ENCODE measurements around the gene PSAPL1. TPM values are rescaled to one million over a fixed set of nuclear protein-coding genes. Genes with fewer than 3 reads are reported as not detected.

Gene PSAPL1
- total RNA-seq, 1 donor: not detected

DNA sequence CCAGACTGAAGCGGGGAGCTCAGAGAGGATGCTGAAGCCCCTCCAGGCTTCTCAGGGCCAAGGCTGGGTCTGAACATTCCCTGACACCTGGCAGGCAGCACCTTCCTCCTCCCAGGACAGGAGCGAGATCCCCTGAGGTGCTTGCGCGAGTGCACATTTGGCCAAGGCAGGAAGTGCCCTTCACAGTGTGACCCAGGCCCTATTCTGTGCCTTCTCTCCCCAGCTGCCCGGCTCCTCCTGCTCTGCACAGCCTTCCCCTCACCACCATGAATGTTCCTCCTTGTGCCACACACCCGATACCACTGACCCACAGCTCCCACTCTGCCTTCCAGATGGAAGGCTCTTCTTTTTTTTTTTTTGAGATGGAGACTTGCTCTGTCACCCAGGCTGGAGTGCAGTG, 17.1 kb upstream of the PSAPL1 start:
- DNase-seq (ENCODE audit: low read depth): no peak
- TF ChIP-seq, protein P1, sequence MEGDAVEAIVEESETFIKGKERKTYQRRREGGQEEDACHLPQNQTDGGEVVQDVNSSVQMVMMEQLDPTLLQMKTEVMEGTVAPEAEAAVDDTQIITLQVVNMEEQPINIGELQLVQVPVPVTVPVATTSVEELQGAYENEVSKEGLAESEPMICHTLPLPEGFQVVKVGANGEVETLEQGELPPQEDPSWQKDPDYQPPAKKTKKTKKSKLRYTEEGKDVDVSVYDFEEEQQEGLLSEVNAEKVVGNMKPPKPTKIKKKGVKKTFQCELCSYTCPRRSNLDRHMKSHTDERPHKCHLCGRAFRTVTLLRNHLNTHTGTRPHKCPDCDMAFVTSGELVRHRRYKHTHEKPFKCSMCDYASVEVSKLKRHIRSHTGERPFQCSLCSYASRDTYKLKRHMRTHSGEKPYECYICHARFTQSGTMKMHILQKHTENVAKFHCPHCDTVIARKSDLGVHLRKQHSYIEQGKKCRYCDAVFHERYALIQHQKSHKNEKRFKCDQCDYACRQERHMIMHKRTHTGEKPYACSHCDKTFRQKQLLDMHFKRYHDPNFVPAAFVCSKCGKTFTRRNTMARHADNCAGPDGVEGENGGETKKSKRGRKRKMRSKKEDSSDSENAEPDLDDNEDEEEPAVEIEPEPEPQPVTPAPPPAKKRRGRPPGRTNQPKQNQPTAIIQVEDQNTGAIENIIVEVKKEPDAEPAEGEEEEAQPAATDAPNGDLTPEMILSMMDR (IDR thresholded peaks at IDR 0.05; ENCODE audit: insufficient read depth, low read length): no peak
- no peak overlapping the region for H3K4me3 ChIP-seq (ENCODE audit: low read depth, low read length)

- TF ChIP-seq, protein P1 (IDR thresholded peaks at IDR 0.05; ENCODE audit: insufficient read depth, low read length): no peak
Measured at GRCh38 chr4:7451434-7451789, 16.7 kb upstream of the PSAPL1 start.

GRCh38 chr4:7450775-7451433, 16.2 kb upstream of the PSAPL1 start:
- TF ChIP-seq, protein P1 (IDR thresholded peaks at IDR 0.05; ENCODE audit: insufficient read depth, low read length): no peak
- DNase-seq (ENCODE audit: low read depth): no peak
- H3K4me3 ChIP-seq (ENCODE audit: low read depth, low read length): no peak overlapping the region

More at GRCh38 chr4:7451434-7451789, 16.7 kb upstream of the PSAPL1 start:
- H3K4me3 ChIP-seq (ENCODE audit: low read depth, low read length): no peak overlapping the region
- DNase-seq (ENCODE audit: low read depth): no peak

DNA sequence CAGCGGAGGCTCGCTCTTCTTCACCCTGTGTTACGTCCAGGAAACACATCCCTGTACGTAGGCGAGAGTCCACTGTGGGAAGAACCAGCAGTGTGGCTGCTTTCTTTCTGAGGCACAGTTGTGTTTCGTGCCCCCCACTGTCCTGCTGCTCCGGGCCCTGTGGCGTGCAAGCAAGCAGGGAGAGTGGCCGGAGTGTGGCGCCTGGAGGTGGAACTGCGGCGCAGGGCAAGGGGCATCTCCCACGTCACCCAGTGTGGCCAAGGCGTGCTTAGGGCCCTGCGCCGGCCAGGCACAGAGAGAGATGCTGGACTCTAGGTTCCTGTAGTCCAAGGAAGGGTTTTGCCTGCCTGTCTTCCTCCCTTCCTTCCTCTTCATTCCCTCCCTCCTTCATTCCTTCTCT, 13.3 kb upstream of the PSAPL1 start:
- H3K4me3 ChIP-seq (ENCODE audit: low read depth, low read length): no peak overlapping the region
- DNase-seq (ENCODE audit: low read depth): no peak
- TF ChIP-seq, protein P1 (IDR thresholded peaks at IDR 0.05; ENCODE audit: insufficient read depth, low read length): no peak

GRCh38 chr4:7447236-7447635, 12.5 kb upstream of the PSAPL1 start:
- no peak overlapping the region for H3K4me3 ChIP-seq (ENCODE audit: low read depth, low read length)
- DNase-seq (ENCODE audit: low read depth): no peak
- TF ChIP-seq, protein P1 (IDR thresholded peaks at IDR 0.05; ENCODE audit: insufficient read depth, low read length): no peak

GRCh38 chr4:7444731-7445130, 10.0 kb upstream of the PSAPL1 start:
- TF ChIP-seq, protein P1 (IDR thresholded peaks at IDR 0.05; ENCODE audit: insufficient read depth, low read length): no peak
- no peak overlapping the region for H3K4me3 ChIP-seq (ENCODE audit: low read depth, low read length)
- no peak for DNase-seq (ENCODE audit: low read depth)

DNA sequence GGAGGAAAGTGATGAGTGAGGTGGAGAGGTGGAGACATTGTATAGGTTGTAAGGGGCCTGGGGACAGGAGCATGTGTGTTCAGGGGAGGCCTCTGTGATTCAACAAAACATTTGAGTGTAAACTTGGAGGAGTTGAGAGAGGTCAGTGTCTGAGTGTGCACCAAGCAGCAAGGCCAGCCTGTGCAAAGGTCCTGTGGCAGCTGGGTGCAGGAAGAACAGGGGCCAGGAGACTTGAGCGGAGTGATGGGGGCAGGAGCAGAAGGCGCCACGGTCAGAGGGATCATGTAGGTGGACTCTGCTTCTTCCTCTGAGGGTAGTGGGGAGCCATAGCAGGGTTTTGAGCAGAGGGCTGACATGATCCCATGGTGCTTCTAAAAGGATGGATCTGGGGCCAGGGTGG, 9.6 kb upstream of the PSAPL1 start:
- DNase-seq (ENCODE audit: low read depth): no peak
- TF ChIP-seq, protein P1 (IDR thresholded peaks at IDR 0.05; ENCODE audit: insufficient read depth, low read length): no peak
- H3K4me3 ChIP-seq (ENCODE audit: low read depth, low read length): no peak overlapping the region
